Neural cell (in vitro differentiated cells): Measurements from ENCODE around the gene HERPUD1. TPM values are rescaled to one million over a fixed set of nuclear protein-coding genes. Genes with fewer than 3 reads are reported as not detected.

ENCODE experiments used
- H2AFZ ChIP-seq: fragments of 200-600, 300-800 bp; sonication (generic), shearing (Covaris generic); 2 replicates; pipeline ENCODE4 v1.6.0; 2014; ENCODE audit warnings: low read depth, mild to moderate bottlenecking, antibody characterized with exemption, low read length, moderate library complexity
- H3F3A ChIP-seq: fragments of 200-600 bp; shearing (Covaris generic); 2 replicates; pipeline ENCODE4 v1.6.1; 2016; ENCODE audit warnings: mild to moderate bottlenecking, moderate library complexity, mixed read lengths, antibody characterized with exemption, low read length; ENCODE audit not compliant: insufficient read depth, poor library complexity, severe bottlenecking
- H3K27ac ChIP-seq: fragments of 200-600, 300-800 bp; sonication (generic), shearing (Covaris generic); 2 replicates; pipeline ENCODE4 v1.5.1; 2014; ENCODE audit warnings: mild to moderate bottlenecking, low read length, moderate library complexity
- H3K27me3 ChIP-seq: fragments of 300-800, 200-600 bp; sonication (generic), shearing (Covaris generic); 2 replicates; pipeline ENCODE4 v1.6.0; 2014; ENCODE audit warnings: mild to moderate bottlenecking, low read depth, low read length, moderate library complexity; ENCODE audit not compliant: insufficient read depth
- H3K36me3 ChIP-seq: fragments of 300-800, 200-600 bp; sonication (generic), shearing (Covaris generic); 2 replicates; pipeline ENCODE4 v1.5.1; 2014; ENCODE audit warnings: mild to moderate bottlenecking, antibody characterized with exemption, low read length, moderate library complexity; ENCODE audit not compliant: insufficient read depth
- H3K4me2 ChIP-seq: fragments of 300-800, 200-600 bp; sonication (generic), shearing (Covaris generic); 2 replicates; pipeline ENCODE4 v1.6.0; 2014; ENCODE audit warnings: mild to moderate bottlenecking, low read length
- H3K4me3 ChIP-seq: fragments of 300-800, 200-600 bp; sonication (generic), shearing (Covaris generic); 2 replicates; pipeline ENCODE4 v1.5.1; 2014; ENCODE audit warnings: mild to moderate bottlenecking, low read length, moderate library complexity
- H3K79me2 ChIP-seq: fragments of 200-600 bp; shearing (Covaris generic); replicated peaks from 2 replicates; pipeline ENCODE4 v1.6.0; 2014; ENCODE audit warnings: mild to moderate bottlenecking, low read length, moderate library complexity; ENCODE audit not compliant: insufficient read depth
- H3K9ac ChIP-seq: fragments of 300-800, 200-600 bp; sonication (generic), shearing (Covaris generic); 2 replicates; pipeline ENCODE4 v1.6.1; 2016; ENCODE audit warnings: mild to moderate bottlenecking, low read length, mixed read lengths
- H3K9me2 ChIP-seq: fragments of 200-600 bp; shearing (Covaris generic); 2 replicates; pipeline ENCODE4 v1.6.1; 2016; ENCODE audit warnings: mild to moderate bottlenecking, low read length, mixed read lengths; ENCODE audit not compliant: insufficient read depth
- H3K9me3 ChIP-seq: fragments of 200-600, 300-800 bp; sonication (generic), shearing (Covaris generic); 2 replicates; pipeline ENCODE4 v1.6.1; 2016; ENCODE audit warnings: mild to moderate bottlenecking, mixed run types, low read length, moderate library complexity, mixed read lengths
- H4K20me1 ChIP-seq: fragments of 200-600 bp; shearing (Covaris generic); 2 replicates; pipeline ENCODE4 v1.6.1; 2016; ENCODE audit warnings: mild to moderate bottlenecking, mixed run types; ENCODE audit not compliant: insufficient read depth
- EP300 ChIP-seq: fragments of 450-650 bp; conservative IDR thresholded peaks from 2 replicates; pipeline ENCODE4 v1.6.1; 2014; ENCODE audit warnings: antibody characterized with exemption, mild to moderate bottlenecking, moderate library complexity; ENCODE audit not compliant: poor library complexity, severe bottlenecking
- EZH2 ChIP-seq: fragments of 200-600, 300-800 bp; shearing (Covaris generic), sonication (generic); IDR thresholded peaks from 2 replicates; pipeline ENCODE4 v1.6.1; 2014; ENCODE audit warnings: antibody characterized with exemption, low read length, borderline replicate concordance, mild to moderate bottlenecking; ENCODE audit not compliant: insufficient read depth, poor library complexity, severe bottlenecking
- MXI1 ChIP-seq: fragments of 450-650 bp; conservative IDR thresholded peaks from 2 replicates; pipeline ENCODE4 v1.6.1; 2014; ENCODE audit warnings: antibody characterized with exemption, mild to moderate bottlenecking; ENCODE audit not compliant: poor library complexity, severe bottlenecking
- POLR2AphosphoS5 ChIP-seq: IDR thresholded peaks from 2 replicates; pipeline ENCODE4 v1.6.1; 2012
- RAD21 ChIP-seq: fragments of 450-650 bp; conservative IDR thresholded peaks from 2 replicates; pipeline ENCODE4 v1.6.1; 2014; ENCODE audit warnings: antibody characterized with exemption, mild to moderate bottlenecking, moderate library complexity
- SMC3 ChIP-seq: fragments of 450-650 bp; conservative IDR thresholded peaks from 2 replicates; pipeline ENCODE4 v1.6.1; 2014; ENCODE audit warnings: antibody characterized with exemption, mild to moderate bottlenecking, moderate library complexity; ENCODE audit not compliant: poor library complexity
- TAF1 ChIP-seq: IDR thresholded peaks from 2 replicates; pipeline ENCODE4 v1.6.1; 2012; ENCODE audit warnings: low read depth
- polyA plus RNA-seq: library from polyadenylated mRNA; depleted of rRNA; stranded (reverse); fragments of >200 nt; gene quantifications from 2 replicates; pipeline ENCODE4 v1.2.3, GENCODE V29; 2014
- TF ChIP-seq, protein P1 (sequence below): IDR thresholded peaks from 2 replicates; pipeline ENCODE4 v1.6.1; 2012; ENCODE audit warnings: borderline replicate concordance
- TF ChIP-seq, protein P2 (sequence below): fragments of 450-650 bp; IDR thresholded peaks from 2 replicates; pipeline ENCODE4 v1.5.1; 2014; ENCODE audit warnings: antibody characterized with exemption, mild to moderate bottlenecking, moderate library complexity; ENCODE audit not compliant: poor library complexity, severe bottlenecking

Gene HERPUD1
- polyA plus RNA-seq, 1 donor from 2014 or later, result 76.0 TPM

DNA sequence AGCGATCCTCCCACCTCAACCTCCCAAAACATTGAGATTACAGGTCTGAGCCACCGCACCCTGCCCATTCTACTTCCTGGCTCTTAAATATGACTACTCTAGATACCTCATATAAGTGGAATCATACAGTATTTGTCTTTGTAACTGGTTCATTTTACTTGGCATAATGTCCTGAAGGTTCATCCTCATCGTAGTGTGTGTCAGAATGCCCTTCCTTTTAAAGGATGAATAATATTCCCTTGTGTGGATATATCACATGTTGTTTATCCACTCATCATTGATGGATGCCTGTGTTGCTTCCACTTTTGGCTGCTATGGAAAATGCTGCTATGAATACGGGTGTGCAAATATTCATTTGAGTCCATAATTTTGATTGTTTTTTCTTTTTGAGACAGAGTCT, 24.1 kb downstream of the HERPUD1 start:
- no peaks in the 10 kb centered on the region for H3K9me2 ChIP-seq
- no peaks in the 10 kb centered on the region for H3K27me3 ChIP-seq
- H3K9me3 ChIP-seq, result no peaks in the 10 kb centered on the region
- H2AFZ ChIP-seq, result no peak overlapping the region
- H4K20me1 ChIP-seq, result no peaks in the 10 kb centered on the region
- no peak overlapping the region for H3K4me2 ChIP-seq
- H3K36me3 ChIP-seq, result no peaks in the 10 kb centered on the region
- no peak overlapping the region for H3K9ac ChIP-seq
- H3F3A ChIP-seq, result no peaks in the 10 kb centered on the region
- H3K27ac ChIP-seq, result no peak overlapping the region
- no peaks in the 10 kb centered on the region for H3K79me2 ChIP-seq
- TF ChIP-seq MXI1, result no peak
- TF ChIP-seq EP300, result no peak
- no peak for TF ChIP-seq EZH2
- TF ChIP-seq SMC3, result no peak
- TF ChIP-seq, protein P1, sequence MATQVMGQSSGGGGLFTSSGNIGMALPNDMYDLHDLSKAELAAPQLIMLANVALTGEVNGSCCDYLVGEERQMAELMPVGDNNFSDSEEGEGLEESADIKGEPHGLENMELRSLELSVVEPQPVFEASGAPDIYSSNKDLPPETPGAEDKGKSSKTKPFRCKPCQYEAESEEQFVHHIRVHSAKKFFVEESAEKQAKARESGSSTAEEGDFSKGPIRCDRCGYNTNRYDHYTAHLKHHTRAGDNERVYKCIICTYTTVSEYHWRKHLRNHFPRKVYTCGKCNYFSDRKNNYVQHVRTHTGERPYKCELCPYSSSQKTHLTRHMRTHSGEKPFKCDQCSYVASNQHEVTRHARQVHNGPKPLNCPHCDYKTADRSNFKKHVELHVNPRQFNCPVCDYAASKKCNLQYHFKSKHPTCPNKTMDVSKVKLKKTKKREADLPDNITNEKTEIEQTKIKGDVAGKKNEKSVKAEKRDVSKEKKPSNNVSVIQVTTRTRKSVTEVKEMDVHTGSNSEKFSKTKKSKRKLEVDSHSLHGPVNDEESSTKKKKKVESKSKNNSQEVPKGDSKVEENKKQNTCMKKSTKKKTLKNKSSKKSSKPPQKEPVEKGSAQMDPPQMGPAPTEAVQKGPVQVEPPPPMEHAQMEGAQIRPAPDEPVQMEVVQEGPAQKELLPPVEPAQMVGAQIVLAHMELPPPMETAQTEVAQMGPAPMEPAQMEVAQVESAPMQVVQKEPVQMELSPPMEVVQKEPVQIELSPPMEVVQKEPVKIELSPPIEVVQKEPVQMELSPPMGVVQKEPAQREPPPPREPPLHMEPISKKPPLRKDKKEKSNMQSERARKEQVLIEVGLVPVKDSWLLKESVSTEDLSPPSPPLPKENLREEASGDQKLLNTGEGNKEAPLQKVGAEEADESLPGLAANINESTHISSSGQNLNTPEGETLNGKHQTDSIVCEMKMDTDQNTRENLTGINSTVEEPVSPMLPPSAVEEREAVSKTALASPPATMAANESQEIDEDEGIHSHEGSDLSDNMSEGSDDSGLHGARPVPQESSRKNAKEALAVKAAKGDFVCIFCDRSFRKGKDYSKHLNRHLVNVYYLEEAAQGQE, result no peak
- TF ChIP-seq RAD21, result no peak
- TF ChIP-seq TAF1, result no peak
- no peak for TF ChIP-seq POLR2AphosphoS5
- TF ChIP-seq, protein P2, sequence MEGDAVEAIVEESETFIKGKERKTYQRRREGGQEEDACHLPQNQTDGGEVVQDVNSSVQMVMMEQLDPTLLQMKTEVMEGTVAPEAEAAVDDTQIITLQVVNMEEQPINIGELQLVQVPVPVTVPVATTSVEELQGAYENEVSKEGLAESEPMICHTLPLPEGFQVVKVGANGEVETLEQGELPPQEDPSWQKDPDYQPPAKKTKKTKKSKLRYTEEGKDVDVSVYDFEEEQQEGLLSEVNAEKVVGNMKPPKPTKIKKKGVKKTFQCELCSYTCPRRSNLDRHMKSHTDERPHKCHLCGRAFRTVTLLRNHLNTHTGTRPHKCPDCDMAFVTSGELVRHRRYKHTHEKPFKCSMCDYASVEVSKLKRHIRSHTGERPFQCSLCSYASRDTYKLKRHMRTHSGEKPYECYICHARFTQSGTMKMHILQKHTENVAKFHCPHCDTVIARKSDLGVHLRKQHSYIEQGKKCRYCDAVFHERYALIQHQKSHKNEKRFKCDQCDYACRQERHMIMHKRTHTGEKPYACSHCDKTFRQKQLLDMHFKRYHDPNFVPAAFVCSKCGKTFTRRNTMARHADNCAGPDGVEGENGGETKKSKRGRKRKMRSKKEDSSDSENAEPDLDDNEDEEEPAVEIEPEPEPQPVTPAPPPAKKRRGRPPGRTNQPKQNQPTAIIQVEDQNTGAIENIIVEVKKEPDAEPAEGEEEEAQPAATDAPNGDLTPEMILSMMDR, result no peak
- H3K4me3 ChIP-seq, result no peak overlapping the region

DNA sequence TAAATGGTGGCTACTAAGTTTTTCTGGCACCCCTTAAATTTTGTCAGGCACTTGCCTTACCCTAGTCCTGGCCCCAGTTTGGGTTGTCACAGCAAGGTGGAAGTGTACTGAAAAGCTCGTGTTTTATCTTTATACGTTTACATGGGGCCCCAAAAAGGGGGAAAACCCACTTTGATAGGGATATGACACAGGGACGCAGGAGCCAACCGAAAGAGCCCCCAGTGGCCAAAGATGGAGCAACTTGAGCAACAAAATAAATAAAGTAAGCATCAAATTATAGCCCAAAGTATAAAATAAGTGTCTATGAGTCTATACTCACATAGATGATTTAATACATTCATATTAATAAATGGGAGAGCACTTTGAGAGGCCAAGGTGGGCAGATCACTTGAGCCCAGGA, 24.8 kb downstream of the HERPUD1 start:
- Histone ChIP-seq H3K4me2 (no peak overlapping the region), H3K9me3 (no peaks in the 10 kb centered on the region), H3K27ac (no peak overlapping the region), H4K20me1 (no peaks in the 10 kb centered on the region), H3K4me3 (no peak overlapping the region), H3K79me2 (no peaks in the 10 kb centered on the region), H3K27me3 (no peaks in the 10 kb centered on the region), H3K9me2 (no peaks in the 10 kb centered on the region), H3F3A (no peaks in the 10 kb centered on the region), H3K36me3 (no peaks in the 10 kb centered on the region), H3K9ac (no peak overlapping the region), H2AFZ (no peak overlapping the region)
- TF ChIP-seq EZH2, result no peak
- TF ChIP-seq, protein P1, result no peak
- TF ChIP-seq SMC3, result no peak
- TF ChIP-seq POLR2AphosphoS5, result no peak
- no peak for TF ChIP-seq RAD21
- TF ChIP-seq, protein P2, result no peak
- TF ChIP-seq EP300, result no peak
- no peak for TF ChIP-seq TAF1
- TF ChIP-seq MXI1, result no peak
